A204.1 (cell line): ENCODE measurements around the gene PDYN.

Source experiments
- FAIRE-seq: peaks from 2 replicates; lab custom pipeline; 2012; peaks lifted over from hg19 to GRCh38; lab: Jason Lieb, UNC

PDYN gene

DNA sequence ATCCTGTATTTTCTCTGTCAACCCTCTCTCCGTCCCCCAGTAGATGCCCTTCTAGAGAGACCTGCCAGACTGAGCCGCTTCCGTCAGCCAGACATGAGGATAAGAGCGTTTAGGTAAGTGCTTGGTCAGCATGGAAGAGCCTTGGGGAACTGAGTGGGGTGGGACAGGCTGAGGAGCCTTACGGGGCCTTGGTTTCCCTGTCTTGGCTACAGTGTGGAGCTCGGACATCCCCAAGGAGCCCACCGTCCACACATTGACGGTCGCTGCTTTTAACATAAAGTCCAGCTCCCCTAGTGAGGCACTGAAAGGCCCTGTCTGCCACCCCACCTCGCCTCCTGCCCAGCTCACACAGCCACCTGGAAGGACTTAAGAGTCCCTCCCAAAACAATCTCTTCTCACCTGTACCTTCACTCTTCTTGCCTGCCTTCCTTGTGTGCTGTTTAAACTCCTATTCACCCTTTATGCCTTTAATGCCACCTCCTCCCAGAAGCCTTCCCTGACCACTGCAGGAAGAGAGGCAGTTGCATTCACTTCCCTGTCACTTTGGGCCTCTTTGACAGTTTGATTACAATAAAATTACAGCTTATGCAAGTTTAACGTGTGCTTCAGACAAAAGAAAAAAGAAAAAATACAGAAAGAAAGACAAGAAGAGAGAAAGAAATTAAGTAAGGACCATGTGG is 42.3 kb downstream of the PDYN start:
- FAIRE-seq, result no peak

DNA sequence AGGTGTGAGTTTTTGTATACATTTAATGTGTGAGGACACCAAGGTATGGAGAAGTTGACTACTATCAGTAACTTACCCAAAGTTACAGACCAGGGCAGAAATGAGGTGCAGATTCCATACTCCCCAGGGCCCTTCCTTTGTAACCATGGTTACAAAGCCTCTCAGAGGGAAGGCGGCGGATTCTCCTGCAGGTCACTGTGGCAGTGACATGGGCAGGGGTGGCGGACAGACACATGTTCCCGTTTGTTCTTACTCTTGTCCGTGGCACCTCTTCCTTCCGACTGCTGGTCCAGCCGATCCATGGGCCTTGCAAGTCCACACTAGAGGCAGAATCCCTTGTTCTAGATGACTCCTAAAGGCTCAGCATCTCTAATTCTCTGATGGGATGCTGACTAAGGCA is 43.0 kb downstream of the PDYN start:
- no peak for FAIRE-seq

DNA sequence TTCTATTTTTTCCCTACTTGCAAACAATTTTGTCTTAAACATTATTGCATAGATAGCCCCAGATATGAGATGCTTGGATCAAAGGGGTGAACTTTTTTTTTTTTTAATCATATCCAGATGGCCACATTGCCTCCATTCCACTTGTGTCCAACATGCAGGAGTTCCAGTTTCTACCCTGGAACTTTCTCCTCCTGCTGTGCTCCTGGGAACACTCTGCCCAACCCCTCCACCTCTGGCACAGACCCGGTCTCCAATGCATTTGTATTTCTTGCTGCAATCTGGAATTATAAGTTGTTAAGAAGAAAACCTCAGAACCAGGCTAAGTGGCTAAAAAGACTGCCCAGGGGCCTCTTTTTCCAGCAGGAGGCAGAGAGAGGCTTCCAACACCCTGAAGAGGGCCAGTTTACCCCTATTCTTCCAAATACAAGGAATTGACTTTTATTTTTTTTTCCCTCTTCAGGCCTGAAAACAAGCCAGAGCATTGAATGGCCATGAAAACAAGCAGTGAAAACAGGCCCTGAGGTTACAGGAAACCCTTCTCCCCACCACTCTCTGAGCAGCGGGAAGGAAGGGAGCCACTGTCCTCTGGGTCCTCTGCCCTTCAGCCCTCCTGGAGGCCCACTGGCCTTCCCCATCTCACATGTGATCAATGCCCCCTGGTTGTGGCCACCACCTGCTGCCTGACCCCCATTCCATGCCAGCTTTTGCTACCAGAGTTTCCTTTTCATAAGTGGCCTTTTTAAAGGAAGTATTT is 44.3 kb downstream of the PDYN start:
- no peak for FAIRE-seq

DNA sequence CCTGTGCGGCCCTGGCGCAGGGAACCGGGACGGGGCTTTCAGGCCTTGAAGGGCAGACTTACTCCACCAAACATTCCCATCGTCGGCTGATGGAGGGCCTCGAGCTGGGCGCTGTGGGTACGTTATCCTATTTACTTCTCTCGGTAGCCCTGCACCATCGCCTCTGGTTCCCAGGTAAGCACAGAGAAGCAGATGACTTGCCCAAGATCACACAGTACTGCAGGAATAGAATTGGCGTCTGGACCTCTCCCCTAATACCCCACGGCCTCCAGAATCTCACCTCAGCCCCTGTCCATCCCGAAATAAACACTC is 46.4 kb downstream of the PDYN start:
- no peak for FAIRE-seq

DNA sequence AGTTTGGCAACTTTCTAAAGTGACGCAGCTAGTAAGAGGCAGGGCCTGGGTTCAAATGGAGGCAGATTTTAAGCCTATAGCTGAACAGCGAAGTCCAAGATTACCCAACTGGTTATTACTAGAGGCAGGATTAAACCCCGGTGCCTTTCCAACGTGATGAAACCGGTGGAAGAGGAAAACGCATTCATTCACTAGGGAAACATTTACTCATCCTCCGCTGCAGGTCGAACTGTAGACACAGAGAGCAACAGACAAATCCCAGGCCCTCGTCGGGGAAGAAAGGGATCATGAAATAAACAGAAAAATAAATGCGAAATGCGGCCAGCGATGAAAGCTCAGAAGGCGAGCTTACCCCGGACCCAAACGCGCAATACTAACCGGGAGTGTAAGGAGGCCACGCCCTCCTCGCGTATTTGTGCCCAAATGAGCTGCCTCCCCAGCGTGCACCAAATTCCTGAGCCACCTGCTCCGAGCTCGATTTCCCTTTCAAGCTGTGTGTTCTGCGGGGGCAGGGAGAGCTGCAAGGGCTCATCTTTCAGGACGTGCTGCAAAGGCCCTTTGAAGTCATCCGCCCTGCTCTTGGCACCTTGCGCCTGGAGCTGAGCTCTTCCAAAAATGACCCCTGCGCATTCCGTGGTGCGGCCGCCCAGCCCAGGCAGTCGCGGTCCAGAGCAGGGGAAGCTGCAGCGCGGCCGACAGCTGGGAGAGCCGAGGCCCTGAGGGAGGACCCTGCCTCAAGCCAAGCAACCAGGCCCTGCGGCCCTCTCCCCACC is 46.9 kb downstream of the PDYN start:
- FAIRE-seq, result no peak

DNA sequence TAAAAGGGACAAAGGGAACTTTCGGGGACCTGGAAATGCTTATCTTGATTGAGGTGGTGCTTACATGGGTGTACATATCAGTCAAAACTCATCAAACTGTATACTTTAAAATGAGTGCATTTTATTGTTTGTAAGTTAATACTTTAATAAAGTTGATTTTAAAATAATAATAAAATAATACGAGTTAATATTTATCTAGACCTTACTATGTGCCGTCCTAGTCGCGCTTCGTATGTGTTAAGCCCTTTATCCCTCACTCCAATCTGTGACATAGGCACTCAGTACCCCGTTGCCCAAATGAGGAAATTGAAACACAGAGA is 47.5 kb downstream of the PDYN start:
- no peak for FAIRE-seq

DNA sequence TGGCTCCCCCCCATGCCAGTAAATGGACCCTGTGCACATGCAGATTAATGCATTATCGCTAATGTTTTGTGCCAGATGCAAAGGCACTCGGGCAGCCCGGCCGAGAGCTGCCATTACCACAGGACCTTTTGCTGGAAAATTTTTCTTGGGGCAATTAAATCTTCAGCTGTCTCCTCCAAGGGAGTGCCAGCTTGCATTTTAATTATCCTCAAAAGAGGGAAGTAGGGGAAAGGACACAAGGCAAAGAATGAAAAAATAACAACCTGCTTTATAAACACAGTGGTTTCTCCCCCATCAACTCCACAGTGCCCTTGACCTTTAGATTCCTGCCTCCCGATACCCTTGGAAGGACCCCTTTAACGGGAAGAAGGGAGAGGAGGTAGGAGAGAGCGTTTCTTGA is 48.2 kb downstream of the PDYN start:
- FAIRE-seq, result no peak

DNA sequence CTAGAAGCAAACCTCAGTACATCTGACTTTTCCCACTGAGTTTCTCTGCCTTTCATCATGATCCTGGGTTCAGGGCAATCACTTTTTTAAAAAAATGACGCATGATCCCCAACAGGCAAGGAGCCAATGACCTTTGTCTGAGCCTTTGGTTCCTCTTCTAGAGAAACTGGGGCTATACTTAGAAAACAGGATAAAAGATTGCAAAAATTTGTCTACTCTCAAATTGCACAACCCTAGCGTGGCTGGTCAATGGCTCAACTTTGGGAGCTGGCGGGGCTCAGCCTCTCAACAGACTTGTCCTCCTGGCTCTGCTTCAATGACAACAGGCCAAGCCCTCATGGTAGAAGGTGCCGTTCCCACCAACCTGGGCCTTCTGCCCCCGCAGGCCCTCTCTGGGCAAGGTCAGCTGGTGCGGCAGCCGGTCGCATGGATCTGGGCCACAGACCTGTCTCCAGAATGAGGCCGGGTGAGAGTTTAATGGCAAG is 48.7 kb downstream of the PDYN start:
- FAIRE-seq, result no peak

DNA sequence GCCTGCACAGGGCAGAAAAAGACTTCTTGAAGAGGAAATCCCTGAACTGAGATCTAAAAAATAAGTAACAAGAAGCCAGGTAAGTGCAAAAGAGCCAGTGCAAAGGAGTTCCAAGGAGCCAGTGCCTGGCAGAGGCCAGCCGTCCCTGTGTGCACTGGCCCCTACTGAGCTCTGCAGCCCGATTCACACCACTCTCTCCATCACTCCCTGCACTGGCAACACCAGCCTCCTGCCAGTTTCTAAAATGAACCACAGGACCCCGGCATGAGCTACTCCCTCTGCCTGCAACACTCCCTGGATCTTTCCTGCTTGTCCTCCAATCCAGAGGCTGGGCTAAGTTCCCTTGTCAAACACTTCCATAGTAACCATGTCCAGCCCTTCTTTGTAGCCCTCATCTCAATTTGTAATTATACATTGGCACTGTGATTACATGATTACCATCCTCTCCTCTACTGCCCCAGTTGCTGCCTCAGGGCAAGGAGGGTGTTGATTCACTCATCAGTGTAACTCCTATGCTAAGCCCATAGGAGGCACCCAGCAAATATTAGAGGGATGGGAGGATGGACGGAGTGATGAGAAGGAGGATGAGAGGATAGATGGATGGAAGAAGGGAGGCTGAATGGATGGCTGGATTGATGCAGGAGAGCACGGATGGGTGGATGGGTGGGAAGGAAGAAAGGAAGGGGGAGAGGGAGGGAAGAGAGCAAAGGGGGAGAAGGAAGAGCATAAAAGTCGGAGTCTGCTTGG is 49.3 kb downstream of the PDYN start:
- FAIRE-seq, result no peak

DNA sequence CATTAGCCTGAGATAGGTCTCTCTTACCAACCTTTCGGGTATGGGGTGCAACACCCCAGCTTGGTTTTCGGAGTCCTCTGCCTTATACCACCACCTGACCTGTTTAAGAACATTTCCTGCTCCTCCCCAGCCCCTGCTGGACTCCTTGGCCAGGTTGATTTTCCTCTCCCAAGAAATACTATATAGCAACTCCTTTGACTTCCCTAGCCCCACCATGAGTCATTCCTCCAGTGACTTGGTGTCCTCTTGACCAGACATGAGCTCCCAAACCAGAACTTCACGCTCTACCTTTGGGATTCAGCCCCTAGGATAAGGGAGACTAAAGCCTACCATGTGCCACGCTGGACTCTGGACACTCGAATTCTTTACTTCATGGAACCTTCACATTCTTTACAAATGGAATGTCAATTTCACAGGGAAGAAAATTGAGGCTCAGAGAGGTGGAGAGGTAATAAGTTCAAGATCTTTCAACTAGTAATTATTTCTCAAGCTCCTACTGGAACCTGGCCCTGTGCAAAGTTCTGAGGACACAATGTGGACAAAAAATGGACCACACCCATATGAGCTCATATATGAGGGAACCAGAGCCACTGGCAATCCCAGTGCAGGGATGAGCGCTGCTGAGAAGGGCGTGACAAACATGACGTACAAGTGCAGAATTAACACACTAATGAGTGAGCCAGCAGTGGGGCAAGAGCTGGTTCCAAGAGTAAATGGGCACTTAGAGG is 50.4 kb downstream of the PDYN start:
- no peak for FAIRE-seq

DNA sequence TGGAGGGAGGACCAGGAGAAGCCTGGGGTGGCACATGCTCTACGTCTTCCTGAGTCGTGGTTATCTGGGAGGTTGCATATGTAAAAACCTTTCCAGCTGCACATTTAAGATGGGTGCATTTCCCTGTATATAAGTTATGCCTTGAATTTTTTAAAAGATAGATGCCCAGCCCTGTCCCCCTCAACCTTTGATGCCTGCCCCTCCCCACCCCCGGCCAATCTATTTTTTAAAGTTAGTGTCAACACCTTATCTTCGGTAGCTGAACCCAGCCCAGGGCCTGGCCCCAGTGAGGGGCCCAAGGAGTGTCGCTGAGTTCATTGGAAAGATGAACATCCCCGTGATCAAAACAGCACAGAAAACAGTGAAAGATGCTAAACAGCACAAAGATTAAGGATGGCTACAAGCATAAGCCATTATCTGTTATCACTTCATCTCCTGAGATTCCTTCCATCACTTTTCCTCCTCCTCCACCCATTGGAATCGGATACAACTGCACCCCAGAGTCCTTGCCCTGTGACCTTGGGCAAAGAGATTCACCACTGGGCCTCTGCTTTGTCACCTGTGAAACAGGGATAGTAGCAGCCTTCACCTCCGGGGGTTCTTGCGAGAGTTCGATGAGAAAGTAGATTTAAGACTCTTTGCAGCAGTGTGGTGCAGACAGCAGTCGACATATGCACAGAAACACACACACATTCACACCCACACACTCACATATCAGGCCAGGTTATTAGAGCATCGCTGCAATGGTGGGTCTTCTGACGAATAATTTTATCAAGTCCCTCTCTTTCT is 51.2 kb downstream of the PDYN start:
- no peak for FAIRE-seq

DNA sequence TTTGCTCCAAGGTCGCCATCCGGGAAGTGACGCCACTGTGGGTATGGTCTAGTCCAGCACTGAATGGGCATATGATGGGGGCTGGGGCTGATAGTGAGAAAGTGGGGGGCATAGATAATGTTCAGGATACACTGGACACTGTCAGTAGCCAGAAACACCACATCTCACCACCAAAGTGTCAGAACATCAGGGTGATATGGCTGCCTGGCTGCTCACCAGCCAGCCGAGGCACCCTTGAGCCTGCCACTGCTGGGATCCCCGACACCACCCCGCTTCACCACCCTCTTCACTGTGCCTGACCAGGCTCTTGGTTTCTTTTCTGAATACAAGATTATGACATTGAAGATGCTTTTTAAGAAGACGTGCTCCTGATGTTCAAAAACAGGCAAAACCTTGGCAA is 51.8 kb downstream of the PDYN start:
- FAIRE-seq, result no peak

DNA sequence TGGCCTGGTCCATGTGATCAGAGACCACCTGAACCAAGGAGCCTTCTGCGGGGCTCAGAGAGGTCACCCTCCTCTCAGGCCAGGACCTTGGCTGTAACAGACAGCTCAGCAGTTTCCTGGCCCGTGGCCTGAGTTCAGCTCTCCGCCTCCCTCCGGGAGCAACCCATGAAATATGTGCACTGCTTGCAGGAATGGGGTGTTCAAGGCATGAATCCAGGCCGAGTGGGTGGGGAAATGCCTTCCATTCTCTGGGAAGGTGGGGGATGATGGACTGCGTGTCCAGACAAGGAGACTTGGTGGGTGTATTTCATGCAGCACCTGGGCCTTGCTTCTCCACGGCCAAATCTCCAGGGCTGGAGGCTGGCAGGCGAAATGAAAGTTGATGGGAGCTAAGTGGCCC is 52.6 kb downstream of the PDYN start:
- no peak for FAIRE-seq

DNA sequence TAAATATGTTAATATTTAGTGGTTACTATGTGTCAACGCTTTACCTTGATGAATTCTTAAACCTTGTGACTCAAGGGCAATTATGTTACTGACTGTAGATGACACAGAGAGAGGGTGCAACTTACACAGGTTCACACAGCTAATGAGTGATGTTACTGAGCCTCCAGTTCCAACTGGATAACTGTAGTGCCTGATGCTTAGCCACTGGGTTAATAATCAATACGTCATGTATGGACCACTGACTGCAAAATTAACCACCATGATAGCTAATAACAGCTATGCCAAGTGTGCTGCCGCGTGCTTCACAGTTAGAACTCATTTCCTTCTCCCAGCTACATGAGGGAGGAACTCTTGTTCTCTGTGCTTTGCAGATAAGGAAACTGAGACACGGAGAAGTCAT is 53.3 kb downstream of the PDYN start:
- no peak for FAIRE-seq

DNA sequence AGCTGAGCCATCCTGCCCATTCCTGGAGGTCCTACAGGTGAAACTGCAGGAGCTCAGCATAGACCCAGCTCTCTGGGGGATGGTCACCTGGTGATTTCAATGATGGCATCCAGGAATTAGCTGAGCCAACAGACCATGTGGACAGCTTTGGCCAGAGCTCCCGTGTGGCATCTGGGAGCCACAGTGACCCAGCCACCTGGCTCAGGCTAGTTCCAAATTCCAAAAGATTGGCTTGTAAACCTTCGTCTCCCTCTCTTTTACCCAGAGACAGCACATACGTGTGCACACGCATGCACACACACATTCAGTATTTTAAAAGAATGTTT is 54.6 kb downstream of the PDYN start:
- FAIRE-seq, result no peak

DNA sequence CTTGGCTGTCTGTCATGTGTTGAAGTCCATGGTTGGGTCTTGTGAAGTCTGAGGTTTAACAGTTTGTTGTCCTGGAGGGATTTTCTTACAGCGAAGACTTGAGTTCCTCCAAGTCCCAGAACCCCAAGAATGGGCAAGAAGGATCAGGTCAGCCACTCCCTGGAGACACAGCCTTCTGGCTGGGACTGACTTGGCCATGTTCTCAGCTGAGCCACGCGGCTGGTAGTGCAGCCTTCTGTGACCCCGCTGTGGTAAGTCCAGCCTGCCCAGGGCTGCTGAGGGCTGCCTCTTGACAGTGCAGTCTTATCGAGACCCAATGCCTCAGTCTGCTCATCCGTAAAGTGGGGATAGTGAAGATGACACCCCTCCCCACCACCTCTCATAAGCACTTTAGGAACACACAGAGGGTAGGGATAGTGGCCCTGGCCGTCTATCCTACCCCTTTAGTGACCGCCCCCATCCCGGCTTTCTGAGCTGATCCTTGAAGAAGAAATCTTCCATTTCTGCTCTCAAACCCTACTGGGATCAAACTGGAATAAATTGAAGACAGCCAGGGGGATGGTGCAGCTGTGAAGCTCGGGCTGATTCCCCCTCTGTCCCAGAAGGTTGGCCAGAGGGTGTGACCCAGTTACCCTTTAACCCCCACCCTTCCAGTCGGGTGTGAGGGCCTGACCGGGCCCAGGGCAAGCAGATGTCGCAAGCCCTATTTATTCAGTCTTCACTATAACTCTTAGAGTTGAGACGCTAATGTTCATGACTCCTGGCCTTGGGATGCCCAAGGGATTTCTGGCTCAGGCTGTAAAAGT is 55.2 kb downstream of the PDYN start:
- no peak for FAIRE-seq

DNA sequence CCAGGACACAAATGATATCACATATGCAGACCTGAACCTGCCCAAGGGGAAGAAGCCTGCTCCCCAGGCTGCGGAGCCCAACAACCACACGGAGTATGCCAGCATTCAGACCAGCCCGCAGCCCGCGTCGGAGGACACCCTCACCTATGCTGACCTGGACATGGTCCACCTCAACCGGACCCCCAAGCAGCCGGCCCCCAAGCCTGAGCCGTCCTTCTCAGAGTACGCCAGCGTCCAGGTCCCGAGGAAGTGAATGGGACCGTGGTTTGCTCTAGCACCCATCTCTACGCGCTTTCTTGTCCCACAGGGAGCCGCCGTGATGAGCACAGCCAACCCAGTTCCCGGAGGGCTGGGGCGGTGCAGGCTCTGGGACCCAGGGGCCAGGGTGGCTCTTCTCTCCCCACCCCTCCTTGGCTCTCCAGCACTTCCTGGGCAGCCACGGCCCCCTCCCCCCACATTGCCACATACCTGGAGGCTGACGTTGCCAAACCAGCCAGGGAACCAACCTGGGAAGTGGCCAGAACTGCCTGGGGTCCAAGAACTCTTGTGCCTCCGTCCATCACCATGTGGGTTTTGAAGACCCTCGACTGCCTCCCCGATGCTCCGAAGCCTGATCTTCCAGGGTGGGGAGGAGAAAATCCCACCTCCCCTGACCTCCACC is 56.4 kb downstream of the PDYN start:
- FAIRE-seq, result no peak

DNA sequence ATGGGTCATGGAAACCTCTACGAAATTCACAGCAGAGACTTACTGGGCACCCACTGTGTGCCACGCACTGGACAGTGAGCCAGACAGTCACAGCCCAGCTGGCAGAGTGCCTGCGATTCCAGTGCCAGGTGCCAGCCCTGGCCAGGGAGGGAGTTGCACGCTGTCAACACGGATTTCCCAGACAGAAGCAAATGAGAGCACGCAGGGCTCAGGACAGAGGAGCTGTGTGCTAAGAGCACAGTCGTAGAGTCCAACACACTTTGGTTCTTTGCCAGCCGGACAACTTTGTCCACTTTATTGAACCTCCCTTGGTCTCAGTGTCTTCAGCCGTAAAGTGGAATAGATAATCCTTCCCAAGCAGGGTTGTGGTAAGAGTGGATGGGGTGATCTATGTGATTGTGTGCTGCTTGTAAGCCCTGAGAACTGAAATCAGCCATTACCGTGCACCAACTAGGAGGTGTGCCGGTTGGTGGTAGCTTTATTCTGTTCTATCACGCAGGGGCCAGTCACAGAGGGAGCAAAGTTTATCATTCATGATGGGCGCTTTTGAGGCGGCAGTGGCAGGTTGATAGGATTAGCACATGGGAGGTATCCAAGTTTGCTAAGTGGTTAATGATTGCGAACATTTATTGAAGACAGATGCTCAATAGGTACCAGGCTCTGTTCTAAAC is 58.0 kb downstream of the PDYN start:
- FAIRE-seq, result no peak

DNA sequence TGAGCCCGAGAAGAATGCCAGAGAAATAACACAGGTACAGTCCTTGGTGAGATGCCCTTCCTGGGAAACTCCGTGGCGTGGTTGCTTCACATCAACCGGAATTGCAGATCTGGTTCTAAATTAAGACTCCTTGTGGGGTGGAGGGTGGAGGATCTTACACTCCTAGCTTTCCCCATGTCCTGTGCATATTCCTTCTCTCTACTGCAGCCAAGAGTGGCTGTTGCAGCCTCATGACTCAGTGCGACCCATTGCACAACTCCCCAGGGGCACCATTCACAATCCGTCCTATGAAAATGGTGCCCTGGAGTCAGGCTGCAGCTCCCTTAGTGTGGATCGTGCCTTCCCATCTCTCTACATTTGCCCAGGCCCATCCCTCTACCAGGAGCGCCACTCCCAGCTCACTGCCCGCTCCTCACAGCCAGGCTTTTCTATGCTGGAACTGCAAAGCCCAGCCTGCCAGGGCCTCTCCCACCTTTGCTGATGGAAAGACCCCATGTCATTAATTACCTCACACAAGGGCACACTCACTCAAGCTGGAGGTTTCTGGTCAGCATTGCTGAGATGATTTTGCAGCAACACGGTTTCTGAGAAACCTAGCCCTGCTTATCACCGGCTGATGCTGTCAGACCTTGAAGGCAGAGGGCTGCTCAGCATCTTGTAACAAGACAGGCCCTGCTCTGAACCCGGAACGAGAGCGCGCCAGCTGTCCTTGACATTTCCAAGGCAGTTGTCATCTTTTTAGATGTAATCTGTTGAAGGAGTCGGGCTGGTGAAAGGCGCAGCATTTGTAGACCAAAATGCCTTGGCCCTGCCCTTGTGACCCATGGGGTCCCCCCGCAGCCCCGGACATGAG is 58.9 kb downstream of the PDYN start:
- no peak for FAIRE-seq
